Tongue (tissue), 2 donors: ENCODE results near the gene ACTMAP. TPM values are rescaled to one million over a fixed set of nuclear protein-coding genes. Genes with fewer than 3 reads are reported as not detected.
"Not testable (repeated sequence)": the region's sequence is repeated elsewhere in the genome, so short reads cannot be mapped to it uniquely, and the experiment has no call there.

Source experiments
- DNase-seq: peaks from one replicate; pipeline ENCODE4 v3.0.0-alpha.2; 2015
- total RNA-seq: library from RNA; depleted of rRNA; stranded (reverse); fragments of >200 nt; gene quantifications from one replicate; pipeline ENCODE4 v1.2.3, GENCODE V29; 2014

Gene ACTMAP
- total RNA-seq, 1 donor from 2014 or later = 1.3 TPM

DNA sequence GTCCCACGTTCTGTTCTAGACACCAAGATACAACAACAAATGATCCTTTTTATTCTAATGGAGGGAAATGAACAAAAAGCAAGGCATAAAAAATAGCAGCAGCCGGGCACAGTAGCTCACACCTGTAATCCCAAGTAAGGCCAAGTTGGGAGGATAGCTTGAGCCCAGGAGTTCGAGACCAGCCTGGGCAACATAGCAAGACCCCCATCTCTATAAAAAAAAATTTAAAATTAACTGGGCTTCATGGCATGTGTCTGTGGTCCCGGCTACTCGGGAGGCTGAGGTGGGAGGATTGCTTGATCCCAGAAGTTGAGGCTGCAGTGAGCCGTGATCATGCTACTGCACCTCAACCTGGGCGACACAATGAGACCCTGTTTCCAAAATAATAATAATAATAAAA is 26.1 kb upstream of the ACTMAP start:
- DNase-seq = no peak

GRCh38 chr19:40775632-40776022 is 25.4 kb upstream of the ACTMAP start:
- no peak for DNase-seq

DNA sequence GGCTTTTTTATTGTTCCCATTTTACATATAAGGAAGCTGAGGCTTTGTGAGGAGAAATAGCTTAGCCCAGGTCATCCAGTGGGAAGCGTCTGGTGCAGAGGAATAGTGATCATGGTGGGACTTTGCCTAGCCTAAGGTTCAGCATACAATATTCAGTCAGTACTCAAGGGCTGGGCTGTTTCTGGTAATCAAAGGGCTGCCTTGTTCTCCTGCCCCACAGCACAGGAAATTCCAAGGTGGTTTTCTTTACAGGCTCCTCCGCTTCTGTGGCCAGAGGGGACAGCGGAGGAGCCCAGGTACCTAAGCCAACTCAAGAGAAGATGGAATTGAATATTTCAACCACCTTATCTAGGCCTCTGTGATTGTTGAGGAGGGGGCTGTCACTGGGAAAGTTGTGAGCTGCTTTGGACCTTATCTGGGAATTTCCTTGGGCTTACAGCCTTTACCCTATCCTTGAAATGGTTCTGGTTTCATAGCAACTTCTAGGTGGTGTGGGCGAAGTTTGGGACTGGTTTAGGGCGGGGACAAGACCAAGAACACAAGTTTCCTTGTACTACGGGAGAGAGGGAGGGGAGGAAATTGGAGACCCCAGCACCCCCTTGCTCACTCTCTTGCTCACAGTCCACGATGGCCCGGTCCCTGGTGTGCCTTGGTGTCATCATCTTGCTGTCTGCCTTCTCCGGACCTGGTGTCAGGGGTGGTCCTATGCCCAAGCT is 24.8 kb upstream of the ACTMAP start, which contains the start of gene MIA:
TSS of gene MIA (plus strand) at position 606 of the 716 bp plus-strand sequence. CDS start at position 628, 22 bp downstream.
- no peak for DNase-seq

GRCh38 chr19:40771101-40771862 is 21.0 kb upstream of the ACTMAP start:
- DNase-seq = not testable (repeated sequence)

DNA sequence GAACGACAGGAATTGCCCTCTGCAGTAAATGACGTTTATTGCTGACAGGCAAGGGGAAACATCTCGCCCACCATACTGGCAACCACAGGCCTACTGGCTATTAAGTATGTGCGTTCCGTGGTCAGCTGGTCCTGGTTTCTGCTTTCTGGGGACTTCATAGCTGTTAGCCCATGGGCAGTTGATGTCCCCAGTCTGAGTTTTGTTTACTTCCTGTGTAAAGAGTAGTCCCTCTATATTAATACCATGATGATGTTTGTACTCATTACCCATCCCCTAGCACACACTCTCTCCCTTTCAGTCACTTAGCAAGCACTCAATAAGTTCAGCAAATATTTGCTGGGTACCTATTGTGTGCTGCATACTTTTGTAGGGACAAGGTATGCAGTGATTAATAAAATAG is 18.6 kb upstream of the ACTMAP start:
- no peak for DNase-seq

GRCh38 chr19:40766385-40766784 is 16.1 kb upstream of the ACTMAP start:
- not testable (repeated sequence) for DNase-seq

DNA sequence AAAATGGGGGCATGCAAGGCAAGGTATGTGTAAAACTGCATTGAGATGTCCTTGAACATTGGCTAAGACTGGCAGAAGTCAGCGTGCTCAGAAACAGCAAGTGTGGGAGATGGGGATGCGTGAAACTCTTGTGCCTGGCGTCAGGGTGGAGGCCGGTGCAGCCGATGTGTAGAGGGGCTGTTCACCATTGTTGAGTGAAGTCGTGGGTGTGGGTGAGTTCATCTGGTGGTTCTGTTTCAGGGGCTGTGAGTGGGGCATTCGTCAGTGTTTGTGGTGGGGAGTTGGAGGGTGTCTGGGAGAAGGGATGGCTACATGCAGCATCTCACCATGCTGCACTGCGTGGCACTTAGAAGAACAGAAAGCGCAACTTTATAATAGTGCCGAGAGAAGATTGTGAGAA is 13.7 kb upstream of the ACTMAP start:
- no peak for DNase-seq

GRCh38 chr19:40763526-40763925 is 13.2 kb upstream of the ACTMAP start:
- no peak for DNase-seq

- no peak for DNase-seq
Measured at GRCh38 chr19:40762754-40763470, 12.6 kb upstream of the ACTMAP start.

GRCh38 chr19:40759352-40759751 is 9.1 kb upstream of the ACTMAP start:
- no peak for DNase-seq

- no peak for DNase-seq
Measured at GRCh38 chr19:40758491-40758890, 8.2 kb upstream of the ACTMAP start.

DNA sequence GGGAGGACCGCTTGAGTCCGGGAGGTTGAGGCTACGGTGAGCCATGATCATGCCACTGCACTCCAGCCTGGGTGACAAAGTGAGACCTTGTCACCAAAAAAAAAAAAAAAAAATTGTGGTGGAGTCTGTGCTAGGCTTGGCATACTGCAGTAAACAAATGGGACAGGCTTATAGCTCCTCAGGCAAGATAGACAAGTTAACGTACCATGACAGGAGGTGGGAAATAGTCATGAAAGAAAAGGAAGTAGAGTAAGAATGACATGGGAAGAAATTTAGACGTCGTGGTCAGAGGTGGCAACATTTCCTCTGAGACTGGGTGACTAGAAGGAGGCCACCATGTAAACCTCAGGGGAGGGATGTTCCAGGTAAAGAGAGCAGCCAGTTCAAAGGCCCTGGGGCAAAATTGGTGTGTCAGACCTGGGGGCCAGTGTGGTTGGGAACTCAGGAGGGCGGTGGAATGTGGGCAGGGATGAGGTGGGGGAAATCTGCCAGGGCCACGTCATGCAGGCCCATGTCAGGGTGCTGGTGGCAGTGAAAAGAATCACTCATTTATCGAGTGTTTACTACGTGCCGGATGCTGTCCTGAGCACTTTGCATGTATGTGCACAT is 6.3 kb upstream of the ACTMAP start:
- no peak for DNase-seq

DNA sequence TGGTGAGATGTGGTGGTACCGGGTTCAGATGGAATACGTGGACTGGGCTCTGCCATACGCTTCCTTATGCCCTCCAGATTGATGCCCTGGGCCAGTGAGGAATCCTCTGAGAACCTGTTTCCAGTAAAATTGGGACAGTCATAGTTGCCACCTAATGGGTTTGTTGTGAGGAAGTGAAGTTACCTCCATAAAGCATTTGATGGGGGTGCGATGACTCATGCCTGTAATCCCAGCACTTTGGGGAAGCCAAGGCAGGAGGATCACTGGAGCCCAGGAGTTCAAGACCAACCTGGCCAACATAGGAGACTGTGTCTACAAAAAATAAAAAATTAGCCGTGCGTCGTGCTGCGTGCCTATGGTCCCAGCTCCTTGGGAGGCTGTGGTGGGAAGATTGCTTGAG is 5.5 kb upstream of the ACTMAP start:
- DNase-seq = no peak

GRCh38 chr19:40755248-40755624 is 5.0 kb upstream of the ACTMAP start:
- no peak for DNase-seq

DNA sequence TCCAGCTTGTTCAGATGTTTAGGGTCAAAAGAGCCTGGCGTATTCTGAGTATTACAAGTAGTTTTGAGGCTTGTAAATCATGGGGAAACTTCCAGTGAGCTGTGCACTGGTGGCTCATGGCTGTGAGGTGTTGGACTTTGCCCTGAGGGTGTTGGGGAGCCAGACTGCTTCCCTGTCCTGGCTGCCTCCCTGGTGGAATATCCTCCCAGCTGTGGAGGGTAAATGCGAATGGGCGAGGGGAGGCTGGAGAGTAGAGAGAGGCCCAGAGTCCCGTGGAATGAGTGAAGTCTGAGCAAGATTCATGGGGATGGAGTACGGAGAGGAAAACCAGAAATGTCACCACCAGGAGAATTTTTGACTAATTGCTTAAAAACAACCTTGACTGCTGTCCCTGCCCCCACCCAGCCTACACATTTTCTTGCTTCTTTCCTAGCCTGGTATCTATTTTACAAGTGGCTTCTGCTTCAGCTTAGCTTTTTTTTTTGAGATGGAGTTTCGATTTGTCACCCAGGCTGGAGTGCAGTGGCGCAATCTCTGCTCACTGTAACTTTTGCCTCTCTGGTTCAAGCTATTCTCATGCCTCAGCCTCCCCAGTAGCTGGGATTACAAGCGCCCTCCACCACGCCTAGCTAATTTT is 4.5 kb upstream of the ACTMAP start:
- DNase-seq = no peak

GRCh38 chr19:40752257-40752781 is 2.0 kb upstream of the ACTMAP start:
- DNase-seq = no peak

- DNase-seq = peak; percentile 100
Measured at GRCh38 chr19:40750874-40751537, 729 bp upstream of the ACTMAP start, which contains the start of gene SNRPA. SNRPA (plus strand) TSS chr19:40751203; CDS start chr19:40751409, 206 bp downstream.

GRCh38 chr19:40747536-40747935 is 2.7 kb downstream of the ACTMAP start:
- DNase-seq = no peak

DNA sequence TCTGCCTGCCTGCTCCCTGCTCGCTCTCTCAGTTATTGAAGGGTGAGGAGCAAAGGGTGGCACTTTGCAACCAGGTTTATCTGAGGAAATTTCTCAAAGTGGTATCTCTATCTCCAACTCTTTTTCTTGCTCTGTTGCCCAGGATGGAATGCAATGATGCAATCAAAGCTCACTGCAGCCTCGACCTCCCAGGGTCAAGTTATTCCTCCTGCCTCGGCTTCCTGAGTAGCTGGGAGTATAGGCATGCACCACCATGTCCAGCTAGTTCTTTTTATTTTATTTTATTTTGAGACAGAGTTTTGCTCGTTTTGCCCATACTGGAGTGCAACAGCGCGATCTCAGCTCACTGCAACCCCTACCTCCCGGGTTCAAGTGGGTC is 4.9 kb downstream of the ACTMAP start:
- no peak for DNase-seq

DNA sequence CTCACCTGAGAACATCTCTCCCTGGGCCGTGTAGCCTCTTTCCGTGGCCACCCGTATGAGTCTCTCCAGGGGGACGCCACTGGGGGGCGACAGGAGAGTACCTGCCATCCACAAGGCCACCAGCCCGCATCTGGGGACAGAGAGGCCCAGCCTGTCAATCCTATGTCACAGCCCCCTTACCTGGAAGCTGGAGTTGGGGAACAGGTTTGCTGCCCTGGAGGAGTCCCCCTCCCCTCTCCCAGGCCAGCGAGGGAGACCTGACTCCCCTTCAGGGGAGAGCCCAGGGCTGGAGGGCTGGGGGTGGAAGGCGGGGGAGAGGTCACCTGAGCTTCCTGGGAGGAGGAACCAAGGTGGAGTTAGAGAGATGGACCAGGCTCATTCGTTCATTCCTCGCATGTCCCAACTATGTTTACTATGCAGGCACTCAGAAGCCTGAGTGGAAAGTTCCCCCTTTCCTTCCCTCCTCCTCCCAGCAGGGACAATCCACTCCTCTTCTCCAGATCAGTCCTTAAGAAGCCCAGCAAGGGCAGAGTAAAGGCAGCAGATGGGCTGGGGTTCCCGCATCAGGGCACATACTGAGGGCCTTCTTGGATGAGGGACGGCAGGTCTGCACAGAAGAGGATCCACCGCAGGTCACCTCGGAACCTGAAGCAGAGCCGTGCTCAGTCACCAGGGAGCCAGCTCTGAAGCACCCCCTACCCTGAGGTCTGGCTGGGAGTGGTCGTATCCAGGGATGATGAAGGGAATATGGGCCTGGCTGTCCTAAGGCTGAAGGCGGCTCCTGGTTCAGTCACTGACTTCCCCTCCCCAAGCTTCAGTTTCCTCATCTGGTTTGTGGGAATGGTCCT is 5.5 kb downstream of the ACTMAP start:
- no peak for DNase-seq
